ENCODE data around the gene CNOT6L. TPM values are rescaled to one million over a fixed set of nuclear protein-coding genes. Genes with fewer than 3 reads are reported as not detected.
A peak's percentile ranks its signal among the peaks of the same experiment; 100 is the strongest.

Gene CNOT6L
- total and polyA plus RNA-seq, 2 of the 13 experiments (the other 11 are each of a cell fraction or from before 2014, with no cell fraction given) = 7.9 to 13.5 TPM

DNA sequence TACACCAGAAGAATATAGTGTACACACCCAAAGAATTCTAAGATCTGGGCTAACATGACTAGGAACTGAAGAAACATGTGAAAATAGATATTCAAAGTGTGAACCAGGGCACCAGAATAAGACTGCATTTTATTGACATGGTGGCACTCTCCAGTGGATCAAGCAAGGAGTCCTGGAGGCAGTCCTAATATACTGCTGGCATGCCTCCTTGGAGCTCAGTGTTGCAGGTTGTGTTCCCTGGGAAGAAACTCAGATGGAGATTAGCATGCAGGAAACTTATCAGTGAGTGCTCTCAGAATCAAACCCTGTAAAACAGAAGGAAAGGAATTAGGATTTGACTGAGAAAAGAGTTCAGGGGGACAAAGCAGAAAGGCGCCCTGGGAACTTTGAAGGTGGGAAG is 108.5 kb downstream of the CNOT6L start:
- H3K9ac ChIP-seq (ENCODE audit: insufficient read depth, low read depth, low read length) = no peak overlapping the region
- H3K4me2 ChIP-seq (ENCODE audit: low read depth, low read length) = no peak overlapping the region
- CTCF ChIA-PET (ENCODE audit: low intra/inter-chr PET ratio, low total read pairs) = no interaction called here
- no TSS peak for BruUV-seq (replicated peaks)
- no peaks in the 10 kb centered on the region for H3K36me3 ChIP-seq (replicated peaks in 1 of 2; ENCODE audit: control insufficient read depth in 1 of 2, insufficient read depth in 2 of 2, low read length in 2 of 2)
- FAIRE-seq (no peak), ATAC-seq (peak; percentile 12; the same call in 2 of the 3 replicates), DNase-seq (ENCODE audit: low spot score) (no peak)
- H2AFZ ChIP-seq (ENCODE audit: low read length) = no peak overlapping the region
- no peaks in the 10 kb centered on the region for H3K27me3 ChIP-seq (ENCODE audit: control insufficient read depth in 1 of 2, insufficient read depth in 2 of 2, low read length in 2 of 2)
- H3K27ac ChIP-seq (ENCODE audit: extremely low read length, insufficient read depth, low read length) = no peak overlapping the region
- H3K4me1 ChIP-seq (ENCODE audit: insufficient read depth, low read length) = peaks cover 15% of the 10 kb centered on the region
- no peak for TF ChIP-seq ZNF788 (CRISPR knock-in tag; IDR thresholded peaks at IDR 0.05; ENCODE audit: borderline replicate concordance)
- TF ChIP-seq, protein P1, sequence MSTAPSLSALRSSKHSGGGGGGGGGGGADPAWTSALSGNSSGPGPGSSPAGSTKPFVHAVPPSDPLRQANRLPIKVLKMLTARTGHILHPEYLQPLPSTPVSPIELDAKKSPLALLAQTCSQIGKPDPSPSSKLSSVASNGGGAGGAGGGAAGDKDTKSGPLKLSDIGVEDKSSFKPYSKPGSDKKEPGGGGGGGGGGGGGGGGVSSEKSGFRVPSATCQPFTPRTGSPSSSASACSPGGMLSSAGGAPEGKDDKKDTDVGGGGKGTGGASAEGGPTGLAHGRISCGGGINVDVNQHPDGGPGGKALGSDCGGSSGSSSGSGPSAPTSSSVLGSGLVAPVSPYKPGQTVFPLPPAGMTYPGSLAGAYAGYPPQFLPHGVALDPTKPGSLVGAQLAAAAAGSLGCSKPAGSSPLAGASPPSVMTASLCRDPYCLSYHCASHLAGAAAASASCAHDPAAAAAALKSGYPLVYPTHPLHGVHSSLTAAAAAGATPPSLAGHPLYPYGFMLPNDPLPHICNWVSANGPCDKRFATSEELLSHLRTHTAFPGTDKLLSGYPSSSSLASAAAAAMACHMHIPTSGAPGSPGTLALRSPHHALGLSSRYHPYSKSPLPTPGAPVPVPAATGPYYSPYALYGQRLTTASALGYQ (CRISPR knock-in tag; IDR thresholded peaks at IDR 0.05) = no peak
- no peak for TF ChIP-seq SCMH1 (CRISPR knock-in tag; IDR thresholded peaks at IDR 0.05; ENCODE audit: borderline replicate concordance)
- TF ChIP-seq, protein P2, sequence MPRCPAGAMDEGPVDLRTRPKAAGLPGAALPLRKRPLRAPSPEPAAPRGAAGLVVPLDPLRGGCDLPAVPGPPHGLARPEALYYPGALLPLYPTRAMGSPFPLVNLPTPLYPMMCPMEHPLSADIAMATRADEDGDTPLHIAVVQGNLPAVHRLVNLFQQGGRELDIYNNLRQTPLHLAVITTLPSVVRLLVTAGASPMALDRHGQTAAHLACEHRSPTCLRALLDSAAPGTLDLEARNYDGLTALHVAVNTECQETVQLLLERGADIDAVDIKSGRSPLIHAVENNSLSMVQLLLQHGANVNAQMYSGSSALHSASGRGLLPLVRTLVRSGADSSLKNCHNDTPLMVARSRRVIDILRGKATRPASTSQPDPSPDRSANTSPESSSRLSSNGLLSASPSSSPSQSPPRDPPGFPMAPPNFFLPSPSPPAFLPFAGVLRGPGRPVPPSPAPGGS (CRISPR knock-in tag; IDR thresholded peaks at IDR 0.05) = no peak
- TF ChIP-seq PCBP2 (optimal IDR thresholded peaks at IDR 0.05; ENCODE audit: low read depth, low read length, poor library complexity, severe bottlenecking) = no peak
- no peak for TF ChIP-seq ZFP1 (CRISPR knock-in tag; IDR thresholded peaks at IDR 0.05)
- TF ChIP-seq SOX13 (IDR thresholded peaks at IDR 0.05) = no peak
- no peak for TF ChIP-seq SOX13 (CRISPR knock-in tag; conservative IDR thresholded peaks at IDR 0.05 in 1 of 2, IDR thresholded peaks at IDR 0.05 in 1 of 2)
- no peak for TF ChIP-seq ZNF263 (CRISPR knock-in tag; IDR thresholded peaks at IDR 0.05)
- no peak for TF ChIP-seq NR2F1 (CRISPR knock-in tag; IDR thresholded peaks at IDR 0.05)
- no peak for TF ChIP-seq TMF1 (CRISPR knock-in tag; IDR thresholded peaks at IDR 0.05; ENCODE audit: low read depth)
- no peaks in the 10 kb centered on the region for H4K20me1 ChIP-seq (ENCODE audit: insufficient read depth, low read length)
- WGBS (ENCODE audit: low lambda C conversion rate) = 89% methylated on average over 1 of the region's 1 CpG
- in situ Hi-C loops (cut with HindIII; ENCODE audit: extremely low pct_ligation_motif_present, low pct_unique_long_range_greater_than_20kb) = no loop called here
- H3K4me3 ChIP-seq (replicated peaks in 1 of 3; ENCODE audit: insufficient read depth in 1 of 3, low read depth in 2 of 3, low read length in 3 of 3) = no peak overlapping the region
- intact Hi-C loops (cut with micrococcal nuclease; ENCODE audit: unreplicated experiment) = no loop called here
- H3K79me2 ChIP-seq (ENCODE audit: insufficient read depth, low read length) = no peaks in the 10 kb centered on the region
- POLR2A ChIA-PET = no interaction called here
- no peaks in the 10 kb centered on the region for H3K9me3 ChIP-seq (ENCODE audit: low read length)
